HepG2 (cell line): ENCODE results near the gene DNAJB11. TPM values are rescaled to one million over a fixed set of nuclear protein-coding genes. Genes with fewer than 3 reads are reported as not detected.

Source experiments
- ARNT2 ChIP-seq: sonication (generic); formaldehyde crosslinking; IDR thresholded peaks from 2 replicates; pipeline ENCODE4 v1.8.0; 2022; ENCODE audit warnings: mild to moderate bottlenecking, low read depth, missing genetic modification reagents, moderate library complexity
- CCDC6 ChIP-seq: sonication (generic); formaldehyde crosslinking; IDR thresholded peaks from 2 replicates; pipeline ENCODE4 v1.8.1; 2022; ENCODE audit warnings: mild to moderate bottlenecking, missing genetic modification reagents, moderate library complexity
- ELF4 ChIP-seq: sonication (generic); formaldehyde crosslinking; IDR thresholded peaks from 2 replicates; pipeline ENCODE4 v1.5.0; 2020; ENCODE audit warnings: missing genetic modification reagents, mild to moderate bottlenecking, moderate library complexity, borderline replicate concordance
- ISL2 ChIP-seq: sonication (generic); formaldehyde crosslinking; IDR thresholded peaks from 2 replicates; pipeline ENCODE4 v1.5.0; 2020; ENCODE audit warnings: missing genetic modification reagents
- KDM5B ChIP-seq: sonication (generic); formaldehyde crosslinking; IDR thresholded peaks from 2 replicates; pipeline ENCODE4 v1.4.0; 2020; ENCODE audit warnings: missing genetic modification reagents, mild to moderate bottlenecking, borderline replicate concordance
- LCORL ChIP-seq, 2 experiments: fragments of 450-650 bp in 1 of 2; sonication (generic) in 1 of 2; formaldehyde crosslinking in 1 of 2; IDR thresholded peaks; 2 replicates each; pipeline versions ENCODE4 v1.5.0 to v1.6.1; 2017 to 2020; ENCODE audit warnings: antibody characterized with exemption in 1 of 2, missing genetic modification reagents in 1 of 2
- NR2C2 ChIP-seq: sonication (generic); formaldehyde crosslinking; IDR thresholded peaks from 2 replicates; pipeline ENCODE4 v1.4.0; 2020; ENCODE audit warnings: missing genetic modification reagents, mild to moderate bottlenecking, moderate library complexity, borderline replicate concordance
- TMF1 ChIP-seq: sonication (generic); formaldehyde crosslinking; IDR thresholded peaks from 2 replicates; pipeline ENCODE4 v1.8.1; 2022; ENCODE audit warnings: low read depth, missing genetic modification reagents
- ZC3H13 ChIP-seq: sonication (generic); formaldehyde crosslinking; IDR thresholded peaks from 2 replicates; pipeline ENCODE4 v1.8.1; 2023; ENCODE audit warnings: mild to moderate bottlenecking, missing genetic modification reagents, moderate library complexity
- polyA plus RNA-seq, 8 experiments: library from polyadenylated mRNA; depleted of rRNA in 3 of 8; stranded (reverse) in 7 of 8; unstranded in 1 of 8; fragments of >200 nt; fragmentation: Illumina TruSeq in 4 of 8; extraction: Trizol in 4 of 8; gene quantifications; 2 replicates each; pipeline versions ENCODE4 v1.2.1 to v1.2.3, GENCODE V29; 2011 to 2016; ENCODE audit warnings: low read depth in 4 of 8, missing spikeins in 1 of 8, mixed read lengths in 1 of 8; ENCODE audit not compliant: insufficient read depth in 1 of 8
- total RNA-seq, 5 experiments: library from RNA; depleted of rRNA; stranded (reverse); fragments of >200 nt; fragmentation: Illumina TruSeq; extraction: Trizol; gene quantifications; 2 replicates each; pipeline ENCODE4 v1.2.3, GENCODE V29; 2016; ENCODE audit warnings: low read depth in 1 of 5
- TF ChIP-seq, protein P1 (sequence below): sonication (generic); formaldehyde crosslinking; IDR thresholded peaks from 2 replicates; pipeline ENCODE4 v1.5.1; 2020; ENCODE audit warnings: mild to moderate bottlenecking, moderate library complexity, missing genetic modification reagents
- TF ChIP-seq, protein P2 (sequence below): sonication (generic); formaldehyde crosslinking; IDR thresholded peaks from 2 replicates; pipeline ENCODE4 v1.4.0; 2020; ENCODE audit warnings: low read depth, mild to moderate bottlenecking, missing genetic modification reagents
- TF ChIP-seq, protein P3 (sequence below): sonication (generic); formaldehyde crosslinking; IDR thresholded peaks from 2 replicates; pipeline ENCODE4 v1.4.0; 2020; ENCODE audit warnings: mild to moderate bottlenecking, missing genetic modification reagents
- TF ChIP-seq, protein P4 (sequence below): IDR thresholded peaks from 2 replicates; pipeline ENCODE4 v1.6.1; 2016; ENCODE audit warnings: low read depth, borderline replicate concordance
- TF ChIP-seq, protein P5 (sequence below): sonication (generic); formaldehyde crosslinking; IDR thresholded peaks from 2 replicates; pipeline ENCODE4 v1.4.0; 2020; ENCODE audit warnings: missing genetic modification reagents, mild to moderate bottlenecking, borderline replicate concordance
- TF ChIP-seq, protein P6 (sequence below): sonication (generic); formaldehyde crosslinking; IDR thresholded peaks from 2 replicates; pipeline ENCODE4 v1.4.0; 2020; ENCODE audit warnings: mild to moderate bottlenecking, low read depth, missing genetic modification reagents

The DNAJB11 gene
- total and polyA plus RNA-seq, 2 of the 13 experiments (the other 11 are each of a cell fraction or from before 2014, with no cell fraction given), result 41.0 to 132 TPM

DNA sequence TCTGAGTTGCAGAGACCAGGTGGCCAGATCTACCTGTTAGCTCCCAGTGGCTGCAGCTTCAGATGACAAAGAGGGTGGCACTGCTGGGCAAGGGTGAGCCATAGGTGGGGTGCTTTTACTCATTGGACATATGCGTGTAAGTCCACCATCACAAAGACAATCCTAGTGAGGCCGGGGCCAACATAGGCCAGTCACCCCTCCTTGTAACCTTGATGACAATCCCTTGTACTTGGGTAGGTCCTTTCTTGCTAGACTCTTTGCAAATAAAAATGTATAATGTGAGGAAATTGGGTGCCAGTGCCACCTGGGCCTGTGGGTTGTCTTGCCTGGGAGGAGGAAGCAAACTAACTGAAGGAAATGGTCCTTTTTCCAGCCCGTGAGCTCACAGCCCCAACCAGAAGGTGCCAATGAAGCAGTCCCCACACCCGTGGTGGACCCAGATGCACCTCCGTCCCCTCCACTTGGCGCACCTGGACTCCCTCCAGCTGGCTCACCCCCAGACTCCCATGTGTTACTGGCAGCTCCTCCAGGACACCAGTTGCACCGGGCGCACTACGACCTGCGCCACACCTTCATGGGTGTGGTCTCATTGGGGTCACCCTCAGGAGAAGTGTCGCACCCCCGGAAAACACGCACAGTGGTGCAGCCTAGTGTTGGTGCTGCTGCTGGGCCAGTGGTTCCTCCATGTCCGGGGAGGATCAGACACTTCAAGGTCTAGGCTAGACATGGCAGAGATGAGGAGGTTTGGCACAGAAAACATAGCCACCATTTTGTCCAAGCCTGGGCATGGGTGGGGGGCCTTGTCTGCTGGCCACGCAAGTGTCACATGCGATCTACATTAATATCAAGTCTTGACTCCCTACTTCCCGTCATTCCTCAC lies 49.9 kb downstream of the DNAJB11 start (continued):
- TF ChIP-seq, protein P1, sequence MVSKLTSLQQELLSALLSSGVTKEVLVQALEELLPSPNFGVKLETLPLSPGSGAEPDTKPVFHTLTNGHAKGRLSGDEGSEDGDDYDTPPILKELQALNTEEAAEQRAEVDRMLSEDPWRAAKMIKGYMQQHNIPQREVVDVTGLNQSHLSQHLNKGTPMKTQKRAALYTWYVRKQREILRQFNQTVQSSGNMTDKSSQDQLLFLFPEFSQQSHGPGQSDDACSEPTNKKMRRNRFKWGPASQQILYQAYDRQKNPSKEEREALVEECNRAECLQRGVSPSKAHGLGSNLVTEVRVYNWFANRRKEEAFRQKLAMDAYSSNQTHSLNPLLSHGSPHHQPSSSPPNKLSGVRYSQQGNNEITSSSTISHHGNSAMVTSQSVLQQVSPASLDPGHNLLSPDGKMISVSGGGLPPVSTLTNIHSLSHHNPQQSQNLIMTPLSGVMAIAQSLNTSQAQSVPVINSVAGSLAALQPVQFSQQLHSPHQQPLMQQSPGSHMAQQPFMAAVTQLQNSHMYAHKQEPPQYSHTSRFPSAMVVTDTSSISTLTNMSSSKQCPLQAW (CRISPR knock-in tag), result peak; percentile 68
- TF ChIP-seq ZC3H13 (CRISPR knock-in tag), result peak; percentile 98
- TF ChIP-seq ARNT2 (CRISPR knock-in tag), result peak; percentile 83
- TF ChIP-seq LCORL (IDR thresholded peaks at IDR 0.05), result no peak
- peak; percentile 58; the same call in 1 of the 2 replicates for TF ChIP-seq LCORL (CRISPR knock-in tag; IDR thresholded peaks at IDR 0.05)
- TF ChIP-seq NR2C2 (CRISPR knock-in tag), result peak; percentile 37; the same call in 1 of the 2 replicates
- TF ChIP-seq, protein P2, sequence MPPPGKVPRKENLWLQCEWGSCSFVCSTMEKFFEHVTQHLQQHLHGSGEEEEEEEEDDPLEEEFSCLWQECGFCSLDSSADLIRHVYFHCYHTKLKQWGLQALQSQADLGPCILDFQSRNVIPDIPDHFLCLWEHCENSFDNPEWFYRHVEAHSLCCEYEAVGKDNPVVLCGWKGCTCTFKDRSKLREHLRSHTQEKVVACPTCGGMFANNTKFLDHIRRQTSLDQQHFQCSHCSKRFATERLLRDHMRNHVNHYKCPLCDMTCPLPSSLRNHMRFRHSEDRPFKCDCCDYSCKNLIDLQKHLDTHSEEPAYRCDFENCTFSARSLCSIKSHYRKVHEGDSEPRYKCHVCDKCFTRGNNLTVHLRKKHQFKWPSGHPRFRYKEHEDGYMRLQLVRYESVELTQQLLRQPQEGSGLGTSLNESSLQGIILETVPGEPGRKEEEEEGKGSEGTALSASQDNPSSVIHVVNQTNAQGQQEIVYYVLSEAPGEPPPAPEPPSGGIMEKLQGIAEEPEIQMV, result peak; percentile 75; the same call in 1 of the 2 replicates
- TF ChIP-seq, protein P3, sequence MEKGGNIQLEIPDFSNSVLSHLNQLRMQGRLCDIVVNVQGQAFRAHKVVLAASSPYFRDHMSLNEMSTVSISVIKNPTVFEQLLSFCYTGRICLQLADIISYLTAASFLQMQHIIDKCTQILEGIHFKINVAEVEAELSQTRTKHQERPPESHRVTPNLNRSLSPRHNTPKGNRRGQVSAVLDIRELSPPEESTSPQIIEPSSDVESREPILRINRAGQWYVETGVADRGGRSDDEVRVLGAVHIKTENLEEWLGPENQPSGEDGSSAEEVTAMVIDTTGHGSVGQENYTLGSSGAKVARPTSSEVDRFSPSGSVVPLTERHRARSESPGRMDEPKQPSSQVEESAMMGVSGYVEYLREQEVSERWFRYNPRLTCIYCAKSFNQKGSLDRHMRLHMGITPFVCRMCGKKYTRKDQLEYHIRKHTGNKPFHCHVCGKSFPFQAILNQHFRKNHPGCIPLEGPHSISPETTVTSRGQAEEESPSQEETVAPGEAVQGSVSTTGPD (CRISPR knock-in tag), result peak; percentile 57; the same call in 1 of the 2 replicates
- peak; percentile 8; the same call in 1 of the 2 replicates for TF ChIP-seq ELF4 (CRISPR knock-in tag)
- TF ChIP-seq, protein P4, sequence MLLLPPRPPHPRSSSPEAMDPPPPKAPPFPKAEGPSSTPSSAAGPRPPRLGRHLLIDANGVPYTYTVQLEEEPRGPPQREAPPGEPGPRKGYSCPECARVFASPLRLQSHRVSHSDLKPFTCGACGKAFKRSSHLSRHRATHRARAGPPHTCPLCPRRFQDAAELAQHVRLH (CRISPR knock-in tag), result 0 out of 2 replicates have a peak, but pooled peaks have one; percentile 16
- peak; percentile 48; the same call in 1 of the 2 replicates for TF ChIP-seq ISL2 (CRISPR knock-in tag)
- TF ChIP-seq, protein P5, sequence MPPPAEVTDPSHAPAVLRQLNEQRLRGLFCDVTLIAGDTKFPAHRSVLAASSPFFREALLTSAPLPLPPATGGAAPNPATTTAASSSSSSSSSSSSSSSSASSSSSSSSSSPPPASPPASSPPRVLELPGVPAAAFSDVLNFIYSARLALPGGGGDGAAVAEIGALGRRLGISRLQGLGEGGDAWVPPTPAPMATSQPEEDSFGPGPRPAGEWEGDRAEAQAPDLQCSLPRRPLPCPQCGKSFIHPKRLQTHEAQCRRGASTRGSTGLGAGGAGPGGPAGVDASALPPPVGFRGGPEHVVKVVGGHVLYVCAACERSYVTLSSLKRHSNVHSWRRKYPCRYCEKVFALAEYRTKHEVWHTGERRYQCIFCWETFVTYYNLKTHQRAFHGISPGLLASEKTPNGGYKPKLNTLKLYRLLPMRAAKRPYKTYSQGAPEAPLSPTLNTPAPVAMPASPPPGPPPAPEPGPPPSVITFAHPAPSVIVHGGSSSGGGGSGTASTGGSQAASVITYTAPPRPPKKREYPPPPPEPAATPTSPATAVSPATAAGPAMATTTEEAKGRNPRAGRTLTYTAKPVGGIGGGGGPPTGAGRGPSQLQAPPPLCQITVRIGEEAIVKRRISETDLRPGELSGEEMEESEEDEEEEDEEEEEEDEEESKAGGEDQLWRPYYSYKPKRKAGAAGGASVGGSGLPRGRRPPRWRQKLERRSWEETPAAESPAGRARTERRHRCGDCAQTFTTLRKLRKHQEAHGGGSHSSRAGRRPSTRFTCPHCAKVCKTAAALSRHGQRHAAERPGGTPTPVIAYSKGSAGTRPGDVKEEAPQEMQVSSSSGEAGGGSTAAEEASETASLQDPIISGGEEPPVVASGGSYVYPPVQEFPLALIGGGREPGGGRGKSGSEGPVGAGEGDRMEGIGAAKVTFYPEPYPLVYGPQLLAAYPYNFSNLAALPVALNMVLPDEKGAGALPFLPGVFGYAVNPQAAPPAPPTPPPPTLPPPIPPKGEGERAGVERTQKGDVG (CRISPR knock-in tag), result peak; percentile 76; the same call in 1 of the 2 replicates
- peak; percentile 59 for TF ChIP-seq CCDC6 (CRISPR knock-in tag)
- TF ChIP-seq TMF1 (CRISPR knock-in tag), result peak; percentile 81
- TF ChIP-seq, protein P6, sequence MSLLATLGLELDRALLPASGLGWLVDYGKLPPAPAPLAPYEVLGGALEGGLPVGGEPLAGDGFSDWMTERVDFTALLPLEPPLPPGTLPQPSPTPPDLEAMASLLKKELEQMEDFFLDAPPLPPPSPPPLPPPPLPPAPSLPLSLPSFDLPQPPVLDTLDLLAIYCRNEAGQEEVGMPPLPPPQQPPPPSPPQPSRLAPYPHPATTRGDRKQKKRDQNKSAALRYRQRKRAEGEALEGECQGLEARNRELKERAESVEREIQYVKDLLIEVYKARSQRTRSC (CRISPR knock-in tag), result 0 out of 2 replicates have a peak, but pooled peaks have one; percentile 29
- peak; percentile 81; the same call in 1 of the 2 replicates for TF ChIP-seq KDM5B
